Adrenal gland (tissue), 12 donors: ENCODE results near the gene EPHB6. TPM values are rescaled to one million over a fixed set of nuclear protein-coding genes. Genes with fewer than 3 reads are reported as not detected.

Experiments used
- DNase-seq, 7 donors: peaks; one replicate each; pipeline ENCODE4 v3.0.0-alpha.2; 2019 to 2020
- H3K27ac ChIP-seq, 5 donors: fragments of 200-600 bp; sonication (generic) in 4 of 5; 1 replicate in 3 of 5; 2 replicates in 2 of 5; pipeline versions ENCODE4 v1.5.1 to v1.8.0; 2016 to 2020; ENCODE audit warnings: mild to moderate bottlenecking in 1 of 5
- H3K27me3 ChIP-seq: fragments of 200-600 bp; 2 replicates; pipeline ENCODE4 v1.8.0; 2021
- H3K36me3 ChIP-seq, 2 donors: fragments of 200-600 bp; replicated peaks in 1 of 2; 1 replicate in 1 of 2; 2 replicates in 1 of 2; pipeline versions ENCODE4 v1.5.1 to v1.8.0; 2018 to 2022
- H3K4me1 ChIP-seq, 2 donors: fragments of 200-600 bp; replicated peaks in 1 of 2; 1 replicate in 1 of 2; 2 replicates in 1 of 2; pipeline versions ENCODE4 v1.5.1 to v1.8.0; 2018 to 2021
- H3K4me3 ChIP-seq, 4 donors: fragments of 200-600 bp; sonication (generic) in 3 of 4; one replicate each; pipeline ENCODE4 v1.5.1; 2016 to 2018
- H3K9me3 ChIP-seq, 3 donors: fragments of 200-600 bp; sonication (generic) in 1 of 3; replicated peaks in 1 of 3; 1 replicate in 2 of 3; 2 replicates in 1 of 3; pipeline versions ENCODE4 v1.5.1 to v1.8.0; 2016 to 2021
- CTCF ChIP-seq, 6 experiments: fragments of 450-650 bp in 4 of 6; fragments of 200-600 bp in 2 of 6; sonication (generic) in 1 of 6; IDR thresholded peaks; 1 replicate in 5 of 6; 2 replicates in 1 of 6; pipeline versions ENCODE4 v1.5.1 to v1.8.0; 2016 to 2021; ENCODE audit warnings: antibody characterized with exemption in 6 of 6, mild to moderate bottlenecking in 2 of 6, moderate library complexity in 1 of 6
- POLR2A ChIP-seq, 2 donors: fragments of 450-650 bp; IDR thresholded peaks; one replicate each; pipeline ENCODE4 v1.6.1; 2017; ENCODE audit warnings: antibody characterized with exemption in 2 of 2, mild to moderate bottlenecking in 2 of 2, moderate library complexity in 1 of 2
- WGBS, 4 donors: extraction: QIAGEN DNeasy Blood & Tissue Kit in 2 of 4; methylation state at CpG; one replicate each; pipeline versions ENCODE4 v1.1.5 to v1.1.7; 2013 to 2017; 5-methylcytosine and 5-hydroxymethylcytosine counted together
- intact Hi-C, 2 donors: fragments of 100-400 bp; cut with DNase I; formaldehyde crosslinking; loops; one replicate each; pipeline versions ENCODE4 v1.14.1 to v1.15.0; 2022 to 2023
- polyA plus RNA-seq, 3 donors: library from polyadenylated mRNA; stranded (reverse); fragments of 200-250 nt in 2 of 3; fragments of 350-450 nt in 1 of 3; fragmentation: Illumina TruSeq in 1 of 3; extraction: RNeasy Lipid Tissue Mini Kit (QIAGEN cat#74804) in 1 of 3; gene quantifications; one replicate each; pipeline ENCODE4 v1.2.3, GENCODE V29; 2013 to 2014
- total RNA-seq, 9 donors: library from RNA; depleted of rRNA in 4 of 9; stranded (reverse); fragments of >200 nt in 4 of 9; fragments of 120-200 nt in 1 of 9; fragmentation: NEBNext Ultra II Directional in 1 of 9; extraction: Animal tissue kit (Norgen Biotek cat#: 25700) in 1 of 9; gene quantifications; one replicate each; pipeline versions ENCODE4 v1.1.0 to v1.2.4, GENCODE V29; 2013 to 2023
- donor health status: healthy with polysubstance abuse.
- donor health status: Bipolar disorder and iron deficiency.
- donor health status: DM: yes; HTN: yes; CAD: no.
- donor health status: DM: no; HTN: no; CAD: no.
- donor health status: DM: no; HTN: no; CAD: no.
- donor health status: DM: yes; HTN: yes; CAD: no.

EPHB6 gene
- total and polyA plus RNA-seq, 12 donors, result 0.78 to 17.2 (median 3.7) TPM

- no peaks in the 10 kb centered on the region for H3K27me3 ChIP-seq
- no peaks in the 10 kb centered on the region for H3K36me3 ChIP-seq
- no peak overlapping the region for H3K27ac ChIP-seq
- TF ChIP-seq POLR2A (IDR thresholded peaks at IDR 0.05) (no peak), CTCF (IDR thresholded peaks at IDR 0.05) (no peak)
- DNase-seq, result peak in 2 of 7 donors; percentile 9 to 14
- WGBS, 4 donors, result 27 to 83% (median 49%) methylated on average over 2 to 3 of the region's 3 CpGs
- no peaks in the 10 kb centered on the region for H3K9me3 ChIP-seq
- no peak overlapping the region for H3K4me3 ChIP-seq
- H3K4me1 ChIP-seq, result no peaks in the 10 kb centered on the region
- intact Hi-C loops, result no loop called here
Observed at GRCh38 chr7:142889816-142890215, 34.9 kb downstream of the EPHB6 start.

GRCh38 chr7:142890874-142891485 lies 36.1 kb downstream of the EPHB6 start:
- intact Hi-C loops, result no loop called here
- peak in 2 of 7 donors; percentile 13 to 25 for DNase-seq
- Histone ChIP-seq H3K36me3 (no peaks in the 10 kb centered on the region), H3K9me3 (no peaks in the 10 kb centered on the region), H3K4me3 (no peak overlapping the region), H3K27me3 (no peaks in the 10 kb centered on the region), H3K4me1 (no peaks in the 10 kb centered on the region), H3K27ac (no peak overlapping the region)
- TF ChIP-seq CTCF (IDR thresholded peaks at IDR 0.05), result no peak
- TF ChIP-seq POLR2A (IDR thresholded peaks at IDR 0.05), result no peak
- WGBS, 4 donors, result 78 to 81% (median 81%) methylated on average over 12 of the region's 12 CpGs

GRCh38 chr7:142891490-142892082 lies 36.7 kb downstream of the EPHB6 start:
- WGBS, 4 donors, result 72 to 83% (median 76%) methylated on average over 10 of the region's 10 CpGs
- no peak for DNase-seq

GRCh38 chr7:142892951-142893350 lies 38.1 kb downstream of the EPHB6 start:
- WGBS, 4 donors, result 57 to 81% (median 72%) methylated on average over 2 to 5 of the region's 5 CpGs

More at GRCh38 chr7:142891490-142892082, 36.7 kb downstream of the EPHB6 start:
- no peak overlapping the region for H3K4me3 ChIP-seq
- no peak overlapping the region for H3K27ac ChIP-seq
- no peaks in the 10 kb centered on the region for H3K9me3 ChIP-seq
- TF ChIP-seq POLR2A (IDR thresholded peaks at IDR 0.05) (no peak), CTCF (IDR thresholded peaks at IDR 0.05) (no peak)
- H3K4me1 ChIP-seq, result no peaks in the 10 kb centered on the region
- H3K36me3 ChIP-seq, result no peaks in the 10 kb centered on the region
- H3K27me3 ChIP-seq, result no peaks in the 10 kb centered on the region
- intact Hi-C loops, result no loop called here

More at GRCh38 chr7:142892951-142893350, 38.1 kb downstream of the EPHB6 start:
- Histone ChIP-seq H3K4me3 (no peak overlapping the region), H3K27ac (no peak overlapping the region), H3K36me3 (no peaks in the 10 kb centered on the region), H3K9me3 (no peaks in the 10 kb centered on the region), H3K4me1 (no peaks in the 10 kb centered on the region), H3K27me3 (no peaks in the 10 kb centered on the region)
- peak in 1 of 7 donors; percentile 24 for DNase-seq
- no peak for TF ChIP-seq POLR2A (IDR thresholded peaks at IDR 0.05)
- TF ChIP-seq CTCF (IDR thresholded peaks at IDR 0.05), result no peak
- intact Hi-C loops, result no loop called here
